Measurements from ENCODE around the gene TOP1. TPM values are rescaled to one million over a fixed set of nuclear protein-coding genes. Genes with fewer than 3 reads are reported as not detected.

TOP1 gene
- total and polyA plus RNA-seq, 2 of the 4 experiments (the other 2 are of a cell fraction): 14.0 to 21.5 TPM

DNA sequence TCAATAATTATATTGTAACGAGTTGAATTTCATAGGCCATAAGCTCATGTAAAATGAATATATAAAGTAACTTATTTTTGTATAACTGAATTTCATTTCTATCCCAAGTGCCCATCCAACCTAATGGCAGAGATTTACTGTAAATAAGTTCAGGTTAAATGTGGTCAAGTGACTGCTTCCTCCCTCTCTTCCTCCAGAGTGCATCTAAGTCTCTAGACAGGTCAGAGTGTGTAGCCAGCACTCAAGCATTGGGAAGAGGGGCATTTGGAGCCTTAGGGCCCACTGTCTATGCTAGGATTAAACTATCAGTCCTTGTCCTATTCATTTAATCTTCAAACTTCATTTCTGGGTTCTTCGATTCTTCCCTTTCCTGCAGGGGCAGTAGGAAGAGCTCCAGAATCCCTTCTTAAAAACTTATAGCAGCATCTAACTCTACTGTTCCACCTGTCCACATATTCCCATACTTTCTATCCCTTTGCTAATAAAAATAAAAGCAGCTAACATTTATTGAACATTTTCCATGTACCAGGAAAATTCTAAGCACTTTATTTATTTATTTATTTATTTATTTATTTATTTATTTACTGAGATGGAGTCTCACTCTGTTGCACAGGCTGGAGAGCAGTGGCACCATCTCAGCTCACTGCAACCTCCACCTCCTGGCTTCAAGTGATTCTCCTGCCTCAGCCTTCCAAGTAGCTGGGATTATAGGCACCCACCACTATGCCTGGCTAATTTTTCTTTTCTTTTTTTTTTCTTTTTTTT is 36.1 kb upstream of the TOP1 start:
- intact Hi-C loops (cut with micrococcal nuclease) (no loop called here), in situ Hi-C loops (cut with MboI; ENCODE audit: low sequenced_read_pairs) (no loop called here), dilution Hi-C loops (cut with HindIII; ENCODE audit: low sequenced_read_pairs, unreplicated experiment) (no loop called here)
- H3K27me3 ChIP-seq (ENCODE audit: control insufficient read depth, insufficient read depth, low read length): no peaks in the 10 kb centered on the region
- no peak overlapping the region for H2BK120ac ChIP-seq (ENCODE audit: low read depth, low read length)
- peaks cover 9 to 51% of the 10 kb centered on the region in 2 experiments for H3K79me1 ChIP-seq (ENCODE audit: low read depth in 1 of 2, low read length in 2 of 2)
- H2BK15ac ChIP-seq (ENCODE audit: low read depth, low read length): 0 out of 3 replicates have a peak overlapping the region, but pooled peaks have one; percentile 83
- no peaks in the 10 kb centered on the region for H3K36me3 ChIP-seq (ENCODE audit: control insufficient read depth, insufficient read depth, low read length)
- 0 out of 2 replicates have a peak, but pooled peaks cover under 1% of the 10 kb centered on the region for H4K20me1 ChIP-seq (ENCODE audit: insufficient read depth, low read length)
- no peak overlapping the region for H4K5ac ChIP-seq (ENCODE audit: low read depth, low read length)
- no peak overlapping the region for H2AFZ ChIP-seq (replicated peaks; ENCODE audit: low read length, poor library complexity)
- peak overlapping the region; percentile 62; the same call in 1 of the 2 replicates for H2BK20ac ChIP-seq (ENCODE audit: low read depth, low read length)
- H2AK9ac ChIP-seq (replicated peaks; ENCODE audit: low read depth, low read length, poor library complexity): no peak overlapping the region
- POLR2A ChIA-PET (ENCODE audit: unreplicated experiment): no interaction called here
- no peak overlapping the region for H2BK5ac ChIP-seq (ENCODE audit: low read depth, low read length, poor library complexity, severe bottlenecking)
- no peak overlapping the region for H3K27ac ChIP-seq (ENCODE audit: insufficient read depth, low read length)
- H3K4me1 ChIP-seq (ENCODE audit: control insufficient read depth, insufficient read depth, low read length): peaks cover 12% of the 10 kb centered on the region
- H4K8ac ChIP-seq (ENCODE audit: low read depth in 2 of 2, low read length in 2 of 2): no peak overlapping the region
- no peaks in the 10 kb centered on the region for H3K9me3 ChIP-seq (ENCODE audit: control insufficient read depth, insufficient read depth, low read length)
- TF ChIP-seq RFX5 (IDR thresholded peaks at IDR 0.05; ENCODE audit: low read depth, low read length) (no peak), MAFK (IDR thresholded peaks at IDR 0.05; ENCODE audit: low read depth, low read length) (no peak), CHD1 (IDR thresholded peaks at IDR 0.05; ENCODE audit: low read depth, low read length) (no peak), MXI1 (IDR thresholded peaks at IDR 0.05; ENCODE audit: borderline replicate concordance, low read depth, low read length) (no peak), SMC3 (IDR thresholded peaks at IDR 0.05; ENCODE audit: low read depth, low read length) (no peak), FOS (IDR thresholded peaks at IDR 0.05; ENCODE audit: low read depth, low read length) (no peak), BHLHE40 (IDR thresholded peaks at IDR 0.05; ENCODE audit: low read depth, low read length) (no peak), POLR2A (IDR thresholded peaks at IDR 0.05; ENCODE audit: low read depth, low read length) (no peak)
- TF ChIP-seq, protein P1, sequence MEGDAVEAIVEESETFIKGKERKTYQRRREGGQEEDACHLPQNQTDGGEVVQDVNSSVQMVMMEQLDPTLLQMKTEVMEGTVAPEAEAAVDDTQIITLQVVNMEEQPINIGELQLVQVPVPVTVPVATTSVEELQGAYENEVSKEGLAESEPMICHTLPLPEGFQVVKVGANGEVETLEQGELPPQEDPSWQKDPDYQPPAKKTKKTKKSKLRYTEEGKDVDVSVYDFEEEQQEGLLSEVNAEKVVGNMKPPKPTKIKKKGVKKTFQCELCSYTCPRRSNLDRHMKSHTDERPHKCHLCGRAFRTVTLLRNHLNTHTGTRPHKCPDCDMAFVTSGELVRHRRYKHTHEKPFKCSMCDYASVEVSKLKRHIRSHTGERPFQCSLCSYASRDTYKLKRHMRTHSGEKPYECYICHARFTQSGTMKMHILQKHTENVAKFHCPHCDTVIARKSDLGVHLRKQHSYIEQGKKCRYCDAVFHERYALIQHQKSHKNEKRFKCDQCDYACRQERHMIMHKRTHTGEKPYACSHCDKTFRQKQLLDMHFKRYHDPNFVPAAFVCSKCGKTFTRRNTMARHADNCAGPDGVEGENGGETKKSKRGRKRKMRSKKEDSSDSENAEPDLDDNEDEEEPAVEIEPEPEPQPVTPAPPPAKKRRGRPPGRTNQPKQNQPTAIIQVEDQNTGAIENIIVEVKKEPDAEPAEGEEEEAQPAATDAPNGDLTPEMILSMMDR (conservative IDR thresholded peaks at IDR 0.05; ENCODE audit: low read depth, low read length): no peak
- CTCF ChIA-PET: interaction anchor here (4.5 kb wide), 1 partner anchor 88 kb away, joined by 26 read pairs; no protein-coding TSS in a partner anchor
- H3K18ac ChIP-seq (ENCODE audit: low read depth, low read length): no peak overlapping the region
- no peak for DNase-seq
- no peak overlapping the region for H3K56ac ChIP-seq (ENCODE audit: extremely low read depth, insufficient read depth, low read length)
- H3K14ac ChIP-seq (replicated peaks; ENCODE audit: low read depth, low read length): 0 out of 2 replicates have a peak overlapping the region, but pooled peaks have one; percentile 19
- 0 out of 2 replicates have a peak overlapping the region, but pooled peaks have one; percentile 32 for H4K91ac ChIP-seq (ENCODE audit: insufficient read depth, low read depth, low read length)
- WGBS, 2 experiments (ENCODE audit: extremely low coverage in 2 of 2, insufficient read length in 1 of 2): no CpG with 5 or more reads among the region's 2 CpGs
- peak overlapping the region; percentile 12; the same call in 1 of the 2 replicates for H3K23ac ChIP-seq (ENCODE audit: low read depth, low read length)
- no peak for ATAC-seq (ENCODE audit: low read depth)
- peaks cover 21% of the 10 kb centered on the region for H3K9me1 ChIP-seq (ENCODE audit: insufficient read depth, low read length)
- no peak overlapping the region for H3K4me3 ChIP-seq (ENCODE audit: insufficient read depth, low read depth, low read length)
- no peak overlapping the region for H2AK5ac ChIP-seq (ENCODE audit: low read depth, low read length)
- peak overlapping the region; percentile 20; the same call in 1 of the 2 replicates for H3K4ac ChIP-seq (ENCODE audit: low read depth, low read length)
- BruUV-seq (replicated peaks): no TSS peak
- H3K4me2 ChIP-seq (ENCODE audit: low read depth, low read length): no peak overlapping the region
- H3K9ac ChIP-seq (ENCODE audit: low read depth, low read length): no peak overlapping the region
